GM12878 (cell line): Measurements from ENCODE around the gene XIRP1. TPM values are rescaled to one million over a fixed set of nuclear protein-coding genes. Genes with fewer than 3 reads are reported as not detected.
A peak's percentile ranks its signal among the peaks of the same experiment; 100 is the strongest.

Source experiments
- ATAC-seq: fragments of 200-7000 bp; cut with Tn5 transposase; 3 replicates; pipeline ENCODE4 v1.9.1; 2020; ENCODE audit warnings: mild to moderate bottlenecking, moderate library complexity
- BruUV-seq: library from RNA; stranded (reverse); fragments of 400-500 nt; replicated peaks from 2 replicates; lab custom pipeline; 2021; lab: Mats Ljungman, UMichigan
- CTCF ChIA-PET: fragments of 300-600 bp; sonication (Branson Sonifier 250); formaldehyde crosslinking; extraction: SDS; loops from one replicate; lab custom pipeline; 2021; ENCODE audit warnings: inconsistent platforms; lab: Yijun Ruan, JAX
- POLR2A ChIA-PET: fragments of 350-600 bp; formaldehyde crosslinking; extraction: SDS; loops from one replicate; lab custom pipeline; 2021; ENCODE audit warnings: inconsistent platforms; lab: Charles Lee
- RAD21 ChIA-PET: fragments of 300-600 bp; sonication (Branson Sonifier 250); formaldehyde crosslinking; loops from one replicate; lab custom pipeline; 2023; ENCODE audit warnings: antibody characterized with exemption; ENCODE audit not compliant: unreplicated experiment; lab: Charles Lee
- SMC1A ChIA-PET: fragments of 300-600 bp; sonication (Branson Sonifier 250); formaldehyde crosslinking; loops from one replicate; lab custom pipeline; 2023; ENCODE audit not compliant: unreplicated experiment, uncharacterized antibody; lab: Charles Lee
- DNase-seq: peaks from one replicate; pipeline ENCODE4 v3.0.0-alpha.2; 2011; ENCODE audit warnings: low read depth, low spot score
- FAIRE-seq: peaks from 3 replicates; lab custom pipeline; 2011; peaks lifted over from hg19 to GRCh38; lab: Jason Lieb, UNC
- H2AFZ ChIP-seq: 2 replicates; pipeline ENCODE4 v1.6.0; 2011; ENCODE audit warnings: low read depth, low read length, control low read depth; ENCODE audit not compliant: control insufficient read depth
- H3K27ac ChIP-seq: 2 replicates; pipeline ENCODE4 v1.5.1; 2011; ENCODE audit warnings: control low read depth; ENCODE audit not compliant: control insufficient read depth, insufficient read depth
- H3K27me3 ChIP-seq, 2 experiments: replicated peaks in 1 of 2; 2 replicates each; pipeline versions ENCODE4 v1.6.0 to v1.6.1; 2011; ENCODE audit warnings: low read length in 1 of 2; ENCODE audit not compliant: control insufficient read depth in 2 of 2, insufficient read depth in 2 of 2
- H3K36me3 ChIP-seq, 2 experiments: 2 replicates each; pipeline ENCODE4 v1.5.1; 2011; ENCODE audit warnings: low read length in 1 of 2; ENCODE audit not compliant: control insufficient read depth in 2 of 2, insufficient read depth in 2 of 2
- H3K4me1 ChIP-seq: 2 replicates; pipeline ENCODE4 v1.6.1; 2011; ENCODE audit warnings: mild to moderate bottlenecking, low read length, moderate library complexity, mixed read lengths; ENCODE audit not compliant: control insufficient read depth, insufficient read depth
- H3K4me2 ChIP-seq: 2 replicates; pipeline ENCODE4 v1.6.0; 2011; ENCODE audit warnings: control low read depth; ENCODE audit not compliant: control insufficient read depth, insufficient read depth
- H3K4me3 ChIP-seq: fragments of 200-600 bp; sonication (generic); 2 replicates; pipeline ENCODE4 v1.5.1; 2016
- H3K79me2 ChIP-seq: 2 replicates; pipeline ENCODE4 v1.6.0; 2011; ENCODE audit warnings: low read length; ENCODE audit not compliant: control insufficient read depth, insufficient read depth
- H3K9ac ChIP-seq: 2 replicates; pipeline ENCODE4 v1.8.0; 2011; ENCODE audit warnings: low read length, control low read depth, mixed read lengths; ENCODE audit not compliant: control insufficient read depth, insufficient read depth
- H3K9me3 ChIP-seq: replicated peaks from 3 replicates; pipeline ENCODE4 v1.5.1; 2011; ENCODE audit warnings: mild to moderate bottlenecking, low read length; ENCODE audit not compliant: control insufficient read depth, insufficient read depth
- H4K20me1 ChIP-seq: 2 replicates; pipeline ENCODE4 v1.6.0; 2011; ENCODE audit not compliant: control insufficient read depth, insufficient read depth
- BACH1 ChIP-seq: fragments of 450-650 bp; IDR thresholded peaks from 2 replicates; pipeline ENCODE4 v1.6.1; 2017; ENCODE audit warnings: mild to moderate bottlenecking, borderline replicate concordance
- CTCF ChIP-seq, 3 experiments: IDR thresholded peaks in 2 of 3; conservative IDR thresholded peaks in 1 of 3; 2 replicates each; pipeline ENCODE4 v1.5.1; 2011; ENCODE audit warnings: low read depth in 3 of 3, low read length in 3 of 3, mild to moderate bottlenecking in 3 of 3, control low read depth in 2 of 3, moderate library complexity in 2 of 3, inconsistent platforms in 1 of 3, mixed read lengths in 1 of 3; ENCODE audit not compliant: control insufficient read depth in 2 of 3, insufficient read depth in 1 of 3; ENCODE audit errors: extremely low read depth in 1 of 3
- EED ChIP-seq: sonication (generic); IDR thresholded peaks from 2 replicates; pipeline ENCODE4 v1.6.1; 2016; ENCODE audit warnings: antibody characterized with exemption, low read depth
- IKZF1 ChIP-seq: fragments of 450-650 bp; conservative IDR thresholded peaks from 2 replicates; pipeline ENCODE4 v1.6.1; 2017; ENCODE audit warnings: antibody characterized with exemption, mild to moderate bottlenecking
- IKZF2 ChIP-seq, 2 experiments: fragments of 450-650 bp; IDR thresholded peaks; 2 replicates each; pipeline ENCODE4 v1.6.1; 2017; ENCODE audit warnings: mild to moderate bottlenecking in 2 of 2, moderate library complexity in 2 of 2
- IRF4 ChIP-seq: IDR thresholded peaks from 2 replicates; pipeline ENCODE4 v1.6.1; 2011; ENCODE audit warnings: low read depth, low read length
- NBN ChIP-seq: fragments of 450-650 bp; IDR thresholded peaks from 2 replicates; pipeline ENCODE4 v1.6.1; 2016
- NR2C1 ChIP-seq: fragments of 450-650 bp; IDR thresholded peaks from 2 replicates; pipeline ENCODE4 v1.6.1; 2017; ENCODE audit warnings: antibody characterized with exemption, mild to moderate bottlenecking, moderate library complexity
- NR2F1 ChIP-seq: fragments of 450-650 bp; conservative IDR thresholded peaks from 2 replicates; pipeline ENCODE4 v1.6.1; 2017; ENCODE audit warnings: mild to moderate bottlenecking
- POLR2AphosphoS2 ChIP-seq: IDR thresholded peaks from 2 replicates; pipeline ENCODE4 v1.6.1; 2011; ENCODE audit warnings: low read depth, mild to moderate bottlenecking, low read length, improper control_type of control experiment, moderate library complexity
- POLR2AphosphoS5 ChIP-seq: IDR thresholded peaks from 2 replicates; pipeline ENCODE4 v1.6.1; 2011; ENCODE audit warnings: mild to moderate bottlenecking, low read length, inconsistent platforms
- TAF1 ChIP-seq: IDR thresholded peaks from 2 replicates; pipeline ENCODE4 v1.6.1; 2011; ENCODE audit warnings: mild to moderate bottlenecking, low read depth, low read length, borderline replicate concordance
- TBL1XR1 ChIP-seq: IDR thresholded peaks from 2 replicates; pipeline ENCODE4 v1.6.1; 2012; ENCODE audit warnings: low read depth, low read length, improper control_type of control experiment
- TCF12 ChIP-seq: IDR thresholded peaks from 2 replicates; pipeline ENCODE4 v1.6.1; 2011; ENCODE audit warnings: low read depth, mild to moderate bottlenecking, low read length
- ZBED1 ChIP-seq: IDR thresholded peaks from 2 replicates; pipeline ENCODE4 v1.6.1; 2016; ENCODE audit warnings: borderline replicate concordance
- ZNF217 ChIP-seq: fragments of 450-650 bp; IDR thresholded peaks from 2 replicates; pipeline ENCODE4 v1.6.1; 2017; ENCODE audit warnings: antibody characterized with exemption, mild to moderate bottlenecking
- ZNF274 ChIP-seq: IDR thresholded peaks from one replicate; pipeline ENCODE4 v1.8.0; 2011; ENCODE audit not compliant: insufficient read length, insufficient read depth
- WGBS: methylation state at CpG from one replicate; pipeline ENCODE4 v1.1.6; 2016; ENCODE audit warnings: low lambda C conversion rate; ENCODE audit not compliant: insufficient replicate concordance, insufficient coverage; ENCODE audit errors: missing lambda C conversion rate; 5-methylcytosine and 5-hydroxymethylcytosine counted together
- in situ Hi-C: fragments of 300-500 bp; cut with MboI; formaldehyde crosslinking; loops from 9 replicates; pipeline ENCODE4 v1.14.3; 2018; ENCODE audit warnings: mixed read lengths
- intact Hi-C: fragments of 100-400 bp; cut with micrococcal nuclease; formaldehyde crosslinking; loops from one replicate; pipeline ENCODE4 v1.14.2; 2022; ENCODE audit not compliant: unreplicated experiment
- polyA plus RNA-seq, 11 experiments: library from polyadenylated mRNA; depleted of rRNA in 4 of 11; unstranded in 6 of 11; stranded (reverse) in 5 of 11; fragments of >200 nt; fragmentation: Nextera tagmentation in 4 of 11; fragmentation: Illumina TruSeq in 1 of 11; extraction: Ambion mirVana in 4 of 11; extraction: Trizol in 1 of 11; gene quantifications; 1 replicate in 1 of 11; 2 replicates in 10 of 11; pipeline versions ENCODE4 v1.2.1 to v1.2.3, GENCODE V29; 2011 to 2016; ENCODE audit warnings: inconsistent platforms in 2 of 11, missing spikeins in 2 of 11, low read depth in 1 of 11
- total RNA-seq, 4 experiments: library from RNA; depleted of rRNA in 3 of 4; stranded (reverse); fragments of >200 nt in 3 of 4; fragmentation: Illumina TruSeq in 1 of 4; extraction: Trizol in 1 of 4; gene quantifications; 2 replicates each; pipeline versions ENCODE4 v1.2.1 to v1.2.3, GENCODE V29; 2013 to 2021

The XIRP1 gene
- total and polyA plus RNA-seq, 10 of the 15 experiments (the other 5 are each of a cell fraction or from before 2014, with no cell fraction given) = 0.03 to 0.38 (median 0.08) TPM; not detected in 1

GRCh38 chr3:39146611-39147591 lies 45.5 kb downstream of the XIRP1 start (continued):
- TF ChIP-seq ZBED1 = 0 out of 2 replicates have a peak, but pooled peaks have one; percentile 39
- peak; percentile 87 for TF ChIP-seq EED
- peak; percentile 63 for TF ChIP-seq TCF12
- TF ChIP-seq POLR2AphosphoS2 = no peak; the same call in 1 of the 2 replicates
- TF ChIP-seq TAF1 = peak; percentile 10; the same call in 1 of the 2 replicates
- TF ChIP-seq IRF4 = 0 out of 2 replicates have a peak, but pooled peaks have one; percentile 37

GRCh38 chr3:39146083-39146501 lies 46.3 kb downstream of the XIRP1 start:
- Histone ChIP-seq H3K27me3 (no peaks in the 10 kb centered on the region), H3K9me3 (no peaks in the 10 kb centered on the region), H3K4me3 (peak overlapping the region; percentile 85; the same call in 1 of the 2 replicates), H3K4me2 (peak overlapping the region; percentile 97), H4K20me1 (no peaks in the 10 kb centered on the region; the same call in 1 of the 2 replicates), H2AFZ (no peak overlapping the region), H3K79me2 (peaks cover 66% of the 10 kb centered on the region), H3K9ac (peak overlapping the region; percentile 85), H3K4me1 (peaks cover 45% of the 10 kb centered on the region), H3K36me3 (peaks cover 15 to 29% of the 10 kb centered on the region in 2 experiments), H3K27ac (peak overlapping the region; percentile 99)
- 34% methylated on average over 11 of the region's 11 CpGs for WGBS
- RAD21 ChIA-PET = interaction anchor here (0.9 to 3.2 kb wide), 10 partner anchors 12 to 200 kb away, joined by 3 to 14 read pairs (median 4); partner anchors contain the start of gene TTC21A
- BruUV-seq = no TSS peak
- SMC1A ChIA-PET = interaction anchor here (0.8 to 2.6 kb wide), 10 partner anchors 13 to 142 kb away, joined by 3 to 8 read pairs (median 4); no protein-coding TSS in a partner anchor
- POLR2A ChIA-PET = interaction anchor here (0.7 to 1.3 kb wide), 4 partner anchors 12 to 125 kb away, joined by 3 to 4 read pairs (median 4); no protein-coding TSS in a partner anchor
- in situ Hi-C loops (no loop called here), intact Hi-C loops (no loop called here)
- CTCF ChIA-PET = interaction anchor here (0.9 to 1.9 kb wide), 6 partner anchors 10 to 232 kb away, joined by 3 to 5 read pairs (median 4); no protein-coding TSS in a partner anchor
- no peak for FAIRE-seq
- ATAC-seq = no peak
- DNase-seq = no peak
- TF ChIP-seq ZNF217 (no peak), NR2F1 (peak; percentile 81), CTCF (IDR thresholded peaks at IDR 0.05 in 2 of 3, conservative IDR thresholded peaks at IDR 0.05 in 1 of 3; ENCODE audit: control insufficient read depth in 2 of 3, extremely low read depth in 1 of 3, insufficient read depth in 1 of 3, low read depth in 3 of 3, low read length in 3 of 3) (peak in 2 of 3 experiments; percentile 10 to 21; a peak in 2 of 6 replicates), IKZF1 (peak; percentile 54), NR2C1 (peak; percentile 82), IKZF2 (IDR thresholded peaks at IDR 0.05) (peak in 1 of 2 experiments; percentile 31; a peak in 2 of 4 replicates), ZNF274 (no peak), EED (peak; percentile 54), BACH1 (no peak), POLR2AphosphoS5 (peak; percentile 20; the same call in 1 of the 2 replicates), NBN (no peak), TBL1XR1 (no peak)
